Dendritic cell treated with granulocyte-macrophage colony-stimulating factor and Interleukin-4, amounts not matched to agents 40 ng/mL and 50 ng/mL, for 4 days (primary cell): ENCODE data around the gene CRYBA2.

Experiments
- H3K27ac Mint-ChIP-seq: one replicate; pipeline ENCODE4 v1.8.0; 2022; ENCODE audit warnings: mild to moderate bottlenecking, mixed read lengths
- H3K27me3 Mint-ChIP-seq: one replicate; pipeline ENCODE4 v1.8.0; 2022; ENCODE audit warnings: mild to moderate bottlenecking, mixed read lengths
- H3K36me3 Mint-ChIP-seq: one replicate; pipeline ENCODE4 v1.8.0; 2022; ENCODE audit warnings: low read depth, mixed read lengths
- H3K4me1 Mint-ChIP-seq: one replicate; pipeline ENCODE4 v1.8.0; 2022; ENCODE audit warnings: low read depth, mixed read lengths
- H3K4me3 Mint-ChIP-seq: one replicate; pipeline ENCODE4 v1.8.0; 2022; ENCODE audit warnings: mild to moderate bottlenecking, moderate library complexity, mixed read lengths
- H3K9me3 Mint-ChIP-seq: one replicate; pipeline ENCODE4 v1.8.0; 2022; ENCODE audit warnings: mixed read lengths
- intact Hi-C: fragments of 100-400 bp; cut with micrococcal nuclease; formaldehyde crosslinking; loops from one replicate; pipeline ENCODE4 v1.15.0; 2022

Gene CRYBA2, protein sequence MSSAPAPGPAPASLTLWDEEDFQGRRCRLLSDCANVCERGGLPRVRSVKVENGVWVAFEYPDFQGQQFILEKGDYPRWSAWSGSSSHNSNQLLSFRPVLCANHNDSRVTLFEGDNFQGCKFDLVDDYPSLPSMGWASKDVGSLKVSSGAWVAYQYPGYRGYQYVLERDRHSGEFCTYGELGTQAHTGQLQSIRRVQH

GRCh38 chr2:218993345-218994315 is at the start of gene CRYBA2:
TSS of gene CRYBA2 (minus strand) at chr2:218993422. CDS start at chr2:218993176, 246 bp downstream.
- H3K4me1 Mint-ChIP-seq = peaks cover 10% of the 10 kb centered on the region
- peak within 1 kb of the TSS; percentile 58 for H3K4me3 Mint-ChIP-seq
- H3K9me3 Mint-ChIP-seq = no peaks in the 10 kb centered on the region
- no peaks in the 10 kb centered on the region for H3K36me3 Mint-ChIP-seq
- H3K27me3 Mint-ChIP-seq = peaks cover 98% of the 10 kb centered on the region
- H3K27ac Mint-ChIP-seq = no peak within 1 kb of the TSS
- intact Hi-C loops = no loop called here

GRCh38 chr2:219042750-219043149 is 49.5 kb upstream of the CRYBA2 start:
- Mint-ChIP-seq H3K4me1 (peaks cover 6% of the 10 kb centered on the region), H3K36me3 (no peaks in the 10 kb centered on the region), H3K9me3 (no peaks in the 10 kb centered on the region), H3K4me3 (no peak overlapping the region), H3K27ac (no peak overlapping the region), H3K27me3 (peaks cover 70% of the 10 kb centered on the region)
- intact Hi-C loops = no loop called here

GRCh38 chr2:219042157-219042556 is 48.9 kb upstream of the CRYBA2 start:
- intact Hi-C loops = no loop called here
- Mint-ChIP-seq H3K27ac (no peak overlapping the region), H3K4me1 (peaks cover 6% of the 10 kb centered on the region), H3K9me3 (no peaks in the 10 kb centered on the region), H3K27me3 (peaks cover 73% of the 10 kb centered on the region), H3K36me3 (no peaks in the 10 kb centered on the region), H3K4me3 (no peak overlapping the region)

GRCh38 chr2:219041252-219041651 is 48.0 kb upstream of the CRYBA2 start, which contains the start of gene CFAP65:
TSS of gene CFAP65 (minus strand) at chr2:219041516. CDS start at chr2:219039048, 2,468 bp downstream.
- no peak within 1 kb of the TSS for H3K27ac Mint-ChIP-seq
- peak within 1 kb of the TSS; percentile 41 for H3K4me3 Mint-ChIP-seq
- intact Hi-C loops = no loop called here
- peaks cover 71% of the 10 kb centered on the region for H3K27me3 Mint-ChIP-seq
- H3K4me1 Mint-ChIP-seq = peaks cover 6% of the 10 kb centered on the region
- H3K36me3 Mint-ChIP-seq = no peaks in the 10 kb centered on the region
- H3K9me3 Mint-ChIP-seq = no peaks in the 10 kb centered on the region

- intact Hi-C loops = no loop called here
- H3K4me1 Mint-ChIP-seq = peaks cover 6% of the 10 kb centered on the region
- no peak overlapping the region for H3K27ac Mint-ChIP-seq
- H3K9me3 Mint-ChIP-seq = no peaks in the 10 kb centered on the region
- H3K4me3 Mint-ChIP-seq = no peak overlapping the region
- H3K36me3 Mint-ChIP-seq = no peaks in the 10 kb centered on the region
- H3K27me3 Mint-ChIP-seq = peaks cover 76% of the 10 kb centered on the region
Measured at GRCh38 chr2:219038600-219038999, 45.4 kb upstream of the CRYBA2 start.

DNA sequence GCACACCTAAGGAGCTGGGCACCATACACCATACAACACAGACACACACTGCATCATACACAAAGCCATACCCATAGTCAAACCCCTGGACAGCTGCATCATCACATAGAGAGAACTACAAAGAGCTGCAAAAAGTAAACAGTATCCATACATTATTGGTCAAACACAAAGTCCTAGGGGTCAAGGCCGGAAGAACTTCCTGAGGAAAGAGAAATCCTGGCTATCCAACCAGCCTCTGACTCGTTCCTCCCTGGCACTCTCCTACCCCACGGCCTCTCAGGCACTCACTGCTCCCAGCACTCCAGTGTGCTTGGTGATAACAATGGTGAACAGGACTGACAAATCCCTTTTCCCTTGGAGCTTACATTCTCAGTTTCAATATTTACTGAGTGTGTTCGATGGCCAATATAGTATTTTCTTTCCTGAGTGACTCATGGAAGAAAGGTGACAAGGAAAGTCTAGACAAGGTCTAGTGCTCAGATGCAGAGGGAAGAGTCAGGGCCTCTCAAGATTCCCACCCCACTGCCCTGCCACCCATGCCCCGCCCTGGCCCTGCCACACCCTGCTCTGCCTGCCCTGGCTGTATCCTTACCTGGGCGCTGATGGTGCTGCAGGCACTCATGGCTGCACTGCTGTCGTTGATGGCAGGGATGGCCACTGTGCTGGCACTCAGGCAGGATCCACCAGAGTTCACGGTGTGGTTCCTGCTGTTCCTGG is 44.7 kb upstream of the CRYBA2 start:
- H3K4me1 Mint-ChIP-seq = peaks cover 6% of the 10 kb centered on the region
- intact Hi-C loops = no loop called here
- H3K27me3 Mint-ChIP-seq = peaks cover 75% of the 10 kb centered on the region
- H3K36me3 Mint-ChIP-seq = no peaks in the 10 kb centered on the region
- no peak overlapping the region for H3K27ac Mint-ChIP-seq
- H3K9me3 Mint-ChIP-seq = no peaks in the 10 kb centered on the region
- H3K4me3 Mint-ChIP-seq = no peak overlapping the region

DNA sequence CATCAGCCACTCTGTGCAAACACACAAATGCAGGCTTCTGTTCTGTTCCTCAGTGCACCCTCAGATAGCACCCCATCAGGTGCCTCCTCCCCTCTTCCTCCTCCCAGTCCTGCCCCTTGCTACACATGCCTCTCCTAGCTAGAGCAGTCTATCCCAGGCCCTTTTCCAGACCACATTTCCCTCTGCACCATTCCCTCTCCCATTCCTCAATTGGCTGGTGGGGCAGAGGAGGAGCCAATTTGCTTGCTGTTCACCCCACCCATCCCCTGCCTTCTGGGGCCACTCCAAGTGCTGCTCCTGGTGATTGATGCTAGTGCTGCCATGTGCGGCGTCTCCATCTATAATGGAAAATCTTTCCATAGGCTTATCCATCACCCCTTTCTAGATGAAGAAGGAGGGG is 42.7 kb upstream of the CRYBA2 start:
- Mint-ChIP-seq H3K27ac (no peak overlapping the region), H3K27me3 (peaks cover 66% of the 10 kb centered on the region), H3K4me1 (no peaks in the 10 kb centered on the region), H3K36me3 (no peaks in the 10 kb centered on the region), H3K9me3 (no peaks in the 10 kb centered on the region), H3K4me3 (no peak overlapping the region)
- intact Hi-C loops = no loop called here

GRCh38 chr2:219034823-219035222 is 41.6 kb upstream of the CRYBA2 start:
- peaks cover 56% of the 10 kb centered on the region for H3K27me3 Mint-ChIP-seq
- intact Hi-C loops = no loop called here
- H3K4me3 Mint-ChIP-seq = no peak overlapping the region
- no peaks in the 10 kb centered on the region for H3K4me1 Mint-ChIP-seq
- no peaks in the 10 kb centered on the region for H3K9me3 Mint-ChIP-seq
- no peaks in the 10 kb centered on the region for H3K36me3 Mint-ChIP-seq
- no peak overlapping the region for H3K27ac Mint-ChIP-seq

DNA sequence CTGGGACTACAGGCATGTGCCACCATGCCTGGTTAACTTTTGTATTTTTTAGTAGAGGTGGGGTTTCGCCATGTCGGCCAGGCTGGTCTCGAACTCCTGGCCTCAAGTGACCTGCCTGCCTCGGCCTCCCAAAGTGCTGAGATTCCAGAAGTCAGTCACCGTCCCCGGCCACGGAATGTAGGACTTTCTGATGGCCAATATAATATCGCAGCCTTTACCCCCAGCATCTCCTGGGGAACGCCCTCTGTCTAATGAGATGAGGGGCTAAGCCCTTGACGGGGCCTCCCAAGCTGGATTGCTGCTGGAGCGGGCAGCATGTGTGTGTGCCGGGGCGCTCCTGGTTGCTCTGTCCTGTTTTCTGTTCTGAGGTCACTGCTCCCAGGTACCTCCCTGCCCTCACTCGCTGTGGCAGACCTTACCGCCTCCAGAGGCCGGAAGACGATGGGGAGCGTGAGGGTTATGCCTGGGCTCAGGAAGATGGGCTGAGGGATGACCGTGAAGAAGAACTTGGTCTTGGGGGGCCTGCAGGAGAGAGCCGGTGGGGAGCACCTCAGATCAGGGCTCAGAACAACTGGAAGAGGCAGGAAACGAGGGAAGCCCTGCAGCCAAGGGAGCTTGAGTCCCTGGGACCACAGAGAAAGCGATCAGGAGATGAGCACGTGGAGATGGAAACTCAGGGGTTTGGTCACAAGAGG is 39.0 kb upstream of the CRYBA2 start:
- peaks cover 44% of the 10 kb centered on the region for H3K27me3 Mint-ChIP-seq
- H3K36me3 Mint-ChIP-seq = no peaks in the 10 kb centered on the region
- H3K4me1 Mint-ChIP-seq = no peaks in the 10 kb centered on the region
- H3K9me3 Mint-ChIP-seq = no peaks in the 10 kb centered on the region
- no peak overlapping the region for H3K27ac Mint-ChIP-seq
- no peak overlapping the region for H3K4me3 Mint-ChIP-seq
- intact Hi-C loops = no loop called here

- H3K36me3 Mint-ChIP-seq = no peaks in the 10 kb centered on the region
- no peak overlapping the region for H3K27ac Mint-ChIP-seq
- H3K27me3 Mint-ChIP-seq = peaks cover 39% of the 10 kb centered on the region
- intact Hi-C loops = no loop called here
- no peaks in the 10 kb centered on the region for H3K9me3 Mint-ChIP-seq
- no peaks in the 10 kb centered on the region for H3K4me1 Mint-ChIP-seq
- no peak overlapping the region for H3K4me3 Mint-ChIP-seq
Measured at GRCh38 chr2:219031005-219031738, 38.0 kb upstream of the CRYBA2 start.

DNA sequence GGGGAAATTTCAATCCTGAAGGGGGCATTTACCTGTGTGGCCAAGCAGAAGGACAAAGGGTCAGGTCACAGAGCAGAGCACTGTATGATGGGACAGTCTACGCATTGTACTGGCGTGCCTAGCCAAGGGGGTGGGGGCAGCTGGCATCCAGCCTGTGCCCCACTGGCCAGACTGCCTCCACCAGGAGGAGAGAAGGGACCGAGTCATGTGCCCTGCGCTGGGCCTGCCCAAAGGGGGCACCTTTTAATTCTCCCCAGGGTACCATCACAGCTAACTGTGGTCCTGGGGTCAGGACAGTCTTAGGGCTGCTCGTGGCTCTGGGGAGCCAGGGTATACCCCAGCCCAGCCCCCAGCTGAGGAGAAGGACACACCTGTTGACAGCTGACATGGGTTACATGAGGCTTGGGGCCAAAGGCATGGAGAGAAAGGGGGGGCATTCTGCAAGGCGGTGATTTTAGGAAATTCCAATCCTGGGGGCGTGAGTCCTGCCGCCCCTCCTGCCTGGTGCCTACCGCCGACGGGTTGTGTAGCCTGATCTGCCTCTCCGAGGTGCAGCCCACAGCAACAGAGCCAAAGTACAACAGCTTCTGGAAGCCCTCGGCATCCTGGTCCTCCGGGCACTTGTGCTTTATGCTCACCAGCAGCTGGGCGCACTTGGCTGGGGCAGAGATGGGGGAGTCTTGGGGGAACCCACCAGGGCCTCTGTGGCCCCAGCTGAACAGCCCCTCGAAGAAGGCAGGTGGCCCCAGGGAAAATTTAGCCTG is 37.1 kb upstream of the CRYBA2 start:
- Mint-ChIP-seq H3K36me3 (no peaks in the 10 kb centered on the region), H3K4me1 (no peaks in the 10 kb centered on the region), H3K9me3 (no peaks in the 10 kb centered on the region), H3K4me3 (no peak overlapping the region), H3K27ac (no peak overlapping the region), H3K27me3 (peaks cover 35% of the 10 kb centered on the region)
- intact Hi-C loops = no loop called here

DNA sequence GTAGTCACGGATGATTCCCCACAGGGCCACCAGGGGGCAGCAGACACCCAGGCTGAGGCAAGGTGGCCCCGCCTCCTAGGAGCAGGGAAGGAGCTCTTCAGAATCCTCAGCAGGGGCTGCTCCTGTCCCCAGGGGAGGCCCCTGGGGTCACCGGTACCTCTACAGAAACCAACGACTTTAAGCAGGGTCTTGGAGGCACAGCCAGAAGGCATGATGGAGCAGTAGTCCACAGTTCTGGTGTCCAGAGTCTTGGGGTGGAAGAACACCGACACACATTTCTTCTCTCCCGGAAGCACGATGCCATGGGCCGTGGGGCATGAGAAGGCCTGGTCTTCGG is 36.6 kb upstream of the CRYBA2 start:
- Mint-ChIP-seq H3K36me3 (no peaks in the 10 kb centered on the region), H3K4me1 (no peaks in the 10 kb centered on the region), H3K27me3 (peaks cover 30% of the 10 kb centered on the region), H3K4me3 (no peak overlapping the region), H3K27ac (no peak overlapping the region), H3K9me3 (no peaks in the 10 kb centered on the region)
- intact Hi-C loops = loop anchor here (1.0 kb wide), 2 partner anchors 90 to 126 kb away; no protein-coding TSS in a partner anchor
